Measurements from ENCODE around the gene PPP1CA. TPM values are rescaled to one million over a fixed set of nuclear protein-coding genes. Genes with fewer than 3 reads are reported as not detected.

The PPP1CA gene
- total RNA-seq, 1 donor from 2014 or later = 262 TPM

Other genes with a start within 250 kb of the PPP1CA start
- gene GRK2, start 135.4 kb downstream of the PPP1CA start, total RNA-seq = 282 and 287 TPM in 2 replicates
- 119 and 135 TPM in 2 replicates for gene ANKRD13D, start 112.6 kb downstream of the PPP1CA start, total RNA-seq
- gene SSH3, start 98.3 kb downstream of the PPP1CA start, total RNA-seq = 12.1 and 16.2 TPM in 2 replicates
- 41.1 and 50.1 TPM in 2 replicates for gene POLD4, start 48.3 kb downstream of the PPP1CA start, total RNA-seq
- gene CLCF1, start 28.3 kb downstream of the PPP1CA start, total RNA-seq = 2.9 and 3.0 TPM in 2 replicates
- 32.1 and 34.1 TPM in 2 replicates for gene RAD9A, start 9.9 kb downstream of the PPP1CA start, total RNA-seq
- gene TBC1D10C, start 2.2 kb upstream of the PPP1CA start, total RNA-seq = 112 and 118 TPM in 2 replicates
- gene CARNS1, start 13.8 kb upstream of the PPP1CA start, total RNA-seq = 0.51 and 0.68 TPM in 2 replicates
- 67.6 and 70.2 TPM in 2 replicates for gene RPS6KB2, start 26.6 kb upstream of the PPP1CA start, total RNA-seq
- 89.8 and 94.4 TPM in 2 replicates for gene PTPRCAP, start 35.8 kb upstream of the PPP1CA start, total RNA-seq
- 177 and 186 TPM in 2 replicates for gene CORO1B, start 41.6 kb upstream of the PPP1CA start, total RNA-seq
- not detected in 2 replicates for gene GPR152, start 50.9 kb upstream of the PPP1CA start, total RNA-seq
- 0.73 and 1.0 TPM in 2 replicates for gene CABP4, start 53.5 kb upstream of the PPP1CA start, total RNA-seq
- gene TMEM134, start 67.4 kb upstream of the PPP1CA start, total RNA-seq = 58.5 and 62.0 TPM in 2 replicates
- gene AIP, start 81.2 kb upstream of the PPP1CA start, total RNA-seq = 190 and 191 TPM in 2 replicates
- gene PITPNM1, start 103.5 kb upstream of the PPP1CA start, total RNA-seq = 118 and 120 TPM in 2 replicates
- 117 and 119 TPM in 2 replicates for gene CDK2AP2, start 106.3 kb upstream of the PPP1CA start, total RNA-seq
- not detected in 2 replicates for gene CABP2, start 121.6 kb upstream of the PPP1CA start, total RNA-seq
- 339 and 344 TPM in 2 replicates for gene GSTP1, start 182.0 kb upstream of the PPP1CA start, total RNA-seq
- 237 and 242 TPM in 2 replicates for gene NDUFV1, start 205.1 kb upstream of the PPP1CA start, total RNA-seq
- gene NUDT8, start 228.1 kb upstream of the PPP1CA start, total RNA-seq = 22.2 and 27.9 TPM in 2 replicates
- not detected in 2 replicates for gene TBX10, start 237.9 kb upstream of the PPP1CA start, total RNA-seq
- gene ACY3, start 248.9 kb upstream of the PPP1CA start, total RNA-seq = 0.14 TPM in 2 replicates

Measured in activated T-helper 2 cell treated with anti-CD3 and anti-CD28 coated beads, Interferon-gamma antibody, Interleukin-2, Interleukin-4, amounts not matched to agents 10 μg/mL and 5 μg/mL and 100 μg/mL, durations not matched to agents 14 hours and 24 hours and 36 hours (primary cell).